Liver (tissue), 9 donors: ENCODE measurements around the gene FRAS1. TPM values are rescaled to one million over a fixed set of nuclear protein-coding genes. Genes with fewer than 3 reads are reported as not detected.

ENCODE experiments used
- DNase-seq: peaks from one replicate; pipeline ENCODE4 v3.0.0-alpha.2; 2017; ENCODE audit warnings: low spot score
- H3K27ac ChIP-seq, 2 donors: one replicate each; pipeline ENCODE4 v1.7.0; 2013; ENCODE audit warnings: inconsistent platforms in 2 of 2, low read length in 2 of 2, control low read depth in 1 of 2, low read depth in 1 of 2, mild to moderate bottlenecking in 1 of 2
- H3K27me3 ChIP-seq, 4 donors: one replicate each; pipeline versions ENCODE4 v1.6.1 to v1.7.0; 2013; ENCODE audit warnings: low read length in 3 of 4, inconsistent platforms in 1 of 4, mild to moderate bottlenecking in 1 of 4, moderate library complexity in 1 of 4; ENCODE audit not compliant: control insufficient read depth in 4 of 4, insufficient read depth in 4 of 4
- H3K36me3 ChIP-seq, 4 donors: one replicate each; pipeline versions ENCODE4 v1.6.1 to v1.7.0; 2013; ENCODE audit warnings: low read length in 3 of 4, mild to moderate bottlenecking in 3 of 4, low read depth in 1 of 4, moderate library complexity in 1 of 4; ENCODE audit not compliant: control insufficient read depth in 4 of 4, insufficient read depth in 3 of 4
- H3K4me1 ChIP-seq, 4 donors: one replicate each; pipeline versions ENCODE4 v1.6.1 to v1.7.0; 2013; ENCODE audit warnings: low read length in 3 of 4, mild to moderate bottlenecking in 3 of 4, moderate library complexity in 1 of 4; ENCODE audit not compliant: control insufficient read depth in 4 of 4, insufficient read depth in 4 of 4
- H3K4me3 ChIP-seq, 3 donors: one replicate each; pipeline versions ENCODE4 v1.6.1 to v1.7.0; 2013; ENCODE audit warnings: low read length in 3 of 3, control low read depth in 1 of 3, low read depth in 1 of 3, mild to moderate bottlenecking in 1 of 3
- H3K9ac ChIP-seq, 2 donors: one replicate each; pipeline ENCODE4 v1.7.0; 2013; ENCODE audit warnings: low read length in 2 of 2, mild to moderate bottlenecking in 2 of 2, moderate library complexity in 2 of 2, control low read depth in 1 of 2, low read depth in 1 of 2
- H3K9me3 ChIP-seq, 4 donors: one replicate each; pipeline versions ENCODE4 v1.6.1 to v1.7.0; 2013; ENCODE audit warnings: low read length in 3 of 4; ENCODE audit not compliant: control insufficient read depth in 4 of 4
- CTCF ChIP-seq: fragments of 150-350 bp; IDR thresholded peaks from 2 replicates; pipeline ENCODE4 v1.5.1; 2017; ENCODE audit warnings: improper control_type of control experiment, low read depth, low read length; ENCODE audit not compliant: missing input control
- FOXA1 ChIP-seq: IDR thresholded peaks from 2 replicates; pipeline ENCODE4 v1.6.1; 2016; ENCODE audit warnings: antibody characterized with exemption
- FOXA2 ChIP-seq: IDR thresholded peaks from 2 replicates; pipeline ENCODE4 v1.6.1; 2016; ENCODE audit warnings: antibody characterized with exemption
- GABPA ChIP-seq, 2 donors: IDR thresholded peaks in 1 of 2; conservative IDR thresholded peaks in 1 of 2; 2 replicates each; pipeline ENCODE4 v1.6.1; 2016; ENCODE audit warnings: antibody characterized with exemption in 2 of 2, mild to moderate bottlenecking in 1 of 2, moderate library complexity in 1 of 2
- HNF4A ChIP-seq, 2 donors: conservative IDR thresholded peaks; 2 replicates each; pipeline ENCODE4 v1.6.1; 2016; ENCODE audit warnings: antibody characterized with exemption in 2 of 2, mild to moderate bottlenecking in 2 of 2
- HNF4G ChIP-seq: IDR thresholded peaks from 2 replicates; pipeline ENCODE4 v1.6.1; 2016; ENCODE audit warnings: antibody characterized with exemption
- JUND ChIP-seq, 2 donors: IDR thresholded peaks; 2 replicates each; pipeline ENCODE4 v1.6.1; 2016; ENCODE audit warnings: antibody characterized with exemption in 2 of 2
- NR2F2 ChIP-seq: IDR thresholded peaks from 2 replicates; pipeline ENCODE4 v1.6.1; 2016; ENCODE audit warnings: antibody characterized with exemption
- RAD21 ChIP-seq, 2 donors: IDR thresholded peaks; 2 replicates each; pipeline ENCODE4 v1.6.1; 2016; ENCODE audit warnings: antibody characterized with exemption in 2 of 2, mild to moderate bottlenecking in 2 of 2
- SP1 ChIP-seq: IDR thresholded peaks from 2 replicates; pipeline ENCODE4 v1.6.1; 2018; ENCODE audit warnings: antibody characterized with exemption, mild to moderate bottlenecking
- TAF1 ChIP-seq: conservative IDR thresholded peaks from 2 replicates; pipeline ENCODE4 v1.6.1; 2016; ENCODE audit warnings: antibody characterized with exemption, mild to moderate bottlenecking
- YY1 ChIP-seq: IDR thresholded peaks from 2 replicates; pipeline ENCODE4 v1.6.1; 2016; ENCODE audit warnings: antibody characterized with exemption, mild to moderate bottlenecking
- WGBS: extraction: QIAGEN DNeasy Blood & Tissue Kit; methylation state at CpG from one replicate; pipeline ENCODE4 v1.1.7; 2013; 5-methylcytosine and 5-hydroxymethylcytosine counted together
- polyA plus RNA-seq, 2 donors: library from polyadenylated mRNA; stranded (reverse) in 1 of 2; unstranded in 1 of 2; fragments of 200-250 nt in 1 of 2; fragments of >200 nt in 1 of 2; fragmentation: Nextera tagmentation in 1 of 2; extraction: Ambion mirVana in 1 of 2; gene quantifications; one replicate each; pipeline versions ENCODE4 v1.2.1 to v1.2.3, GENCODE V29; 2013 to 2015
- total RNA-seq, 2 donors: library from RNA; depleted of rRNA; stranded (reverse); fragments of >200 nt; gene quantifications; one replicate each; pipeline ENCODE4 v1.2.3, GENCODE V29; 2014
- TF ChIP-seq, protein P1 (sequence below): IDR thresholded peaks from 2 replicates; pipeline ENCODE4 v1.6.1; 2016; ENCODE audit warnings: antibody characterized with exemption, mild to moderate bottlenecking
- TF ChIP-seq, protein P2 (sequence below): IDR thresholded peaks from 2 replicates; pipeline ENCODE4 v1.6.1; 2016; ENCODE audit warnings: antibody characterized with exemption
- TF ChIP-seq, protein P3 (sequence below): IDR thresholded peaks from 2 replicates; pipeline ENCODE4 v1.6.1; 2016; ENCODE audit warnings: antibody characterized with exemption
- donor health status: healthy.
- donor health status: healthy.
- donor health status: healthy.
- donor health status: healthy.
- donor health status: healthy.

Gene FRAS1
- total and polyA plus RNA-seq, 4 donors, result 0.08 to 6.0 (median 1.1) TPM

DNA sequence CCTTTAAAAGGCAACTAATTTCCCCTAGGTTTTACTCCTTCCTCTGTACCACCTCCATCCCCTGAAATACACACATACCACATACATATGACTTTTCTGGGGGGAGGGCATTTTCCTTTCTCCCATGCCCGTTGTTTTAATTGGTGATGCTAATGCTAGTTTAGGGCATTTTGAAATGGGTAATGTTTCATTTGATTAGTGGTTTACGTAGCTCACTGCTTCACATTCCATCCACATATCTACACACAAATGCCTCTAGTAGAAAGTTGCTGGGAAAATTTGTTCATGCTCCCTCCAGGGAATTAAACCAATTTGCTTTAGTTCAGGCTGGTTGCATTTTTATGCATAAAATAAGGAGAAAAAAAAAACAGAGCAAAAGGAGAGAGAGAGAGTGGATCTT lies 231.2 kb downstream of the FRAS1 start:
- Histone ChIP-seq H3K4me3 (no peak overlapping the region), H3K27ac (no peak overlapping the region), H3K36me3 (no peaks in the 10 kb centered on the region), H3K9me3 (no peaks in the 10 kb centered on the region), H3K27me3 (peaks cover 0 to 3% (median 0%) of the 10 kb centered on the region in 4 donors), H3K9ac (no peak overlapping the region), H3K4me1 (no peaks in the 10 kb centered on the region)
- no peak for DNase-seq
- TF ChIP-seq FOXA1, result no peak
- TF ChIP-seq YY1, result no peak
- WGBS, result 84% methylated on average over 2 of the region's 2 CpGs

- Histone ChIP-seq H3K4me3 (no peak overlapping the region), H3K4me1 (no peaks in the 10 kb centered on the region), H3K36me3 (no peaks in the 10 kb centered on the region), H3K9me3 (no peaks in the 10 kb centered on the region), H3K27me3 (no peaks in the 10 kb centered on the region), H3K27ac (no peak overlapping the region), H3K9ac (no peak overlapping the region)
- no peak for TF ChIP-seq TAF1
- TF ChIP-seq YY1, result no peak
- TF ChIP-seq GABPA (IDR thresholded peaks at IDR 0.05 in 1 of 2, conservative IDR thresholded peaks at IDR 0.05 in 1 of 2), result no peak
- TF ChIP-seq HNF4A (conservative IDR thresholded peaks at IDR 0.05), result no peak
- TF ChIP-seq, protein P1, sequence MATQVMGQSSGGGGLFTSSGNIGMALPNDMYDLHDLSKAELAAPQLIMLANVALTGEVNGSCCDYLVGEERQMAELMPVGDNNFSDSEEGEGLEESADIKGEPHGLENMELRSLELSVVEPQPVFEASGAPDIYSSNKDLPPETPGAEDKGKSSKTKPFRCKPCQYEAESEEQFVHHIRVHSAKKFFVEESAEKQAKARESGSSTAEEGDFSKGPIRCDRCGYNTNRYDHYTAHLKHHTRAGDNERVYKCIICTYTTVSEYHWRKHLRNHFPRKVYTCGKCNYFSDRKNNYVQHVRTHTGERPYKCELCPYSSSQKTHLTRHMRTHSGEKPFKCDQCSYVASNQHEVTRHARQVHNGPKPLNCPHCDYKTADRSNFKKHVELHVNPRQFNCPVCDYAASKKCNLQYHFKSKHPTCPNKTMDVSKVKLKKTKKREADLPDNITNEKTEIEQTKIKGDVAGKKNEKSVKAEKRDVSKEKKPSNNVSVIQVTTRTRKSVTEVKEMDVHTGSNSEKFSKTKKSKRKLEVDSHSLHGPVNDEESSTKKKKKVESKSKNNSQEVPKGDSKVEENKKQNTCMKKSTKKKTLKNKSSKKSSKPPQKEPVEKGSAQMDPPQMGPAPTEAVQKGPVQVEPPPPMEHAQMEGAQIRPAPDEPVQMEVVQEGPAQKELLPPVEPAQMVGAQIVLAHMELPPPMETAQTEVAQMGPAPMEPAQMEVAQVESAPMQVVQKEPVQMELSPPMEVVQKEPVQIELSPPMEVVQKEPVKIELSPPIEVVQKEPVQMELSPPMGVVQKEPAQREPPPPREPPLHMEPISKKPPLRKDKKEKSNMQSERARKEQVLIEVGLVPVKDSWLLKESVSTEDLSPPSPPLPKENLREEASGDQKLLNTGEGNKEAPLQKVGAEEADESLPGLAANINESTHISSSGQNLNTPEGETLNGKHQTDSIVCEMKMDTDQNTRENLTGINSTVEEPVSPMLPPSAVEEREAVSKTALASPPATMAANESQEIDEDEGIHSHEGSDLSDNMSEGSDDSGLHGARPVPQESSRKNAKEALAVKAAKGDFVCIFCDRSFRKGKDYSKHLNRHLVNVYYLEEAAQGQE, result no peak
- no peak for TF ChIP-seq FOXA2
- no peak for TF ChIP-seq JUND (IDR thresholded peaks at IDR 0.05)
- TF ChIP-seq HNF4G, result no peak
- WGBS, result 95% methylated on average over 3 of the region's 3 CpGs
- no peak for DNase-seq
Observed at GRCh38 chr4:78291277-78291676, 234.2 kb downstream of the FRAS1 start.

GRCh38 chr4:78292341-78292740 lies 235.2 kb downstream of the FRAS1 start:
- Histone ChIP-seq H3K27ac (no peak overlapping the region), H3K4me3 (no peak overlapping the region)
- 67% methylated on average over 2 of the region's 2 CpGs for WGBS

More at GRCh38 chr4:78292341-78292740, 235.2 kb downstream of the FRAS1 start:
- DNase-seq, result no peak
- Histone ChIP-seq H3K4me1 (no peaks in the 10 kb centered on the region), H3K36me3 (no peaks in the 10 kb centered on the region), H3K27me3 (no peaks in the 10 kb centered on the region), H3K9ac (no peak overlapping the region), H3K9me3 (no peaks in the 10 kb centered on the region)
- no peak for TF ChIP-seq GABPA (IDR thresholded peaks at IDR 0.05 in 1 of 2, conservative IDR thresholded peaks at IDR 0.05 in 1 of 2)
- TF ChIP-seq JUND (IDR thresholded peaks at IDR 0.05), result no peak
- no peak for TF ChIP-seq RAD21 (IDR thresholded peaks at IDR 0.05)
- TF ChIP-seq FOXA2, result no peak
- no peak for TF ChIP-seq TAF1
- TF ChIP-seq, protein P2, sequence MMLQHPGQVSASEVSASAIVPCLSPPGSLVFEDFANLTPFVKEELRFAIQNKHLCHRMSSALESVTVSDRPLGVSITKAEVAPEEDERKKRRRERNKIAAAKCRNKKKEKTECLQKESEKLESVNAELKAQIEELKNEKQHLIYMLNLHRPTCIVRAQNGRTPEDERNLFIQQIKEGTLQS, result no peak
- TF ChIP-seq, protein P1, result no peak
- TF ChIP-seq NR2F2, result no peak
- TF ChIP-seq FOXA1, result no peak
- TF ChIP-seq SP1, result no peak
- TF ChIP-seq CTCF, result no peak
- TF ChIP-seq YY1, result no peak
- TF ChIP-seq, protein P3, sequence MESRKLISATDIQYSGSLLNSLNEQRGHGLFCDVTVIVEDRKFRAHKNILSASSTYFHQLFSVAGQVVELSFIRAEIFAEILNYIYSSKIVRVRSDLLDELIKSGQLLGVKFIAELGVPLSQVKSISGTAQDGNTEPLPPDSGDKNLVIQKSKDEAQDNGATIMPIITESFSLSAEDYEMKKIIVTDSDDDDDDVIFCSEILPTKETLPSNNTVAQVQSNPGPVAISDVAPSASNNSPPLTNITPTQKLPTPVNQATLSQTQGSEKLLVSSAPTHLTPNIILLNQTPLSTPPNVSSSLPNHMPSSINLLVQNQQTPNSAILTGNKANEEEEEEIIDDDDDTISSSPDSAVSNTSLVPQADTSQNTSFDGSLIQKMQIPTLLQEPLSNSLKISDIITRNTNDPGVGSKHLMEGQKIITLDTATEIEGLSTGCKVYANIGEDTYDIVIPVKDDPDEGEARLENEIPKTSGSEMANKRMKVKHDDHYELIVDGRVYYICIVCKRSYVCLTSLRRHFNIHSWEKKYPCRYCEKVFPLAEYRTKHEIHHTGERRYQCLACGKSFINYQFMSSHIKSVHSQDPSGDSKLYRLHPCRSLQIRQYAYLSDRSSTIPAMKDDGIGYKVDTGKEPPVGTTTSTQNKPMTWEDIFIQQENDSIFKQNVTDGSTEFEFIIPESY, result no peak
